ENCODE results near the gene MAX.

DNA sequence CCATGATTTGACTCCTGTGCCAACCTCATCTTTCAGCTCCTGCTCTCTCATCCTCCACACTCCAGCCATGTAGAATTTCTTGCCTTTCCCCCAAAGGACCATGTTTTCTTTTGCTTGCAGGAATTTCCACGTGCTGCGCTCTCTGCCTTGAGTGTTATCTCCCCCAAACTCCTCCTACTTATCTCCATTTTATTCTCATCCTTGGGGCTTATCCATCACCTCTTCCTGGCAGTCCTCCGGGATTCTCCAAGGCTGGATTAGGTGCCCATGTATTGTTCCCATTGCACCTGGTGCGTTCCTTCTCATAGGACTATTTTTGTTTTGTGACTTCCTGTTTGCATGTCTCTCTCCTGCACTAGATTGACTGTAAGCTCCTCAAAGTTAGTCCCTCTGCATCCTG, 7.0 kb upstream of the MAX start:
- TF ChIP-seq EZH2 (IDR thresholded peaks at IDR 0.05; ENCODE audit: low read depth, unreplicated experiment), result no peak
- TF ChIP-seq, protein P1, sequence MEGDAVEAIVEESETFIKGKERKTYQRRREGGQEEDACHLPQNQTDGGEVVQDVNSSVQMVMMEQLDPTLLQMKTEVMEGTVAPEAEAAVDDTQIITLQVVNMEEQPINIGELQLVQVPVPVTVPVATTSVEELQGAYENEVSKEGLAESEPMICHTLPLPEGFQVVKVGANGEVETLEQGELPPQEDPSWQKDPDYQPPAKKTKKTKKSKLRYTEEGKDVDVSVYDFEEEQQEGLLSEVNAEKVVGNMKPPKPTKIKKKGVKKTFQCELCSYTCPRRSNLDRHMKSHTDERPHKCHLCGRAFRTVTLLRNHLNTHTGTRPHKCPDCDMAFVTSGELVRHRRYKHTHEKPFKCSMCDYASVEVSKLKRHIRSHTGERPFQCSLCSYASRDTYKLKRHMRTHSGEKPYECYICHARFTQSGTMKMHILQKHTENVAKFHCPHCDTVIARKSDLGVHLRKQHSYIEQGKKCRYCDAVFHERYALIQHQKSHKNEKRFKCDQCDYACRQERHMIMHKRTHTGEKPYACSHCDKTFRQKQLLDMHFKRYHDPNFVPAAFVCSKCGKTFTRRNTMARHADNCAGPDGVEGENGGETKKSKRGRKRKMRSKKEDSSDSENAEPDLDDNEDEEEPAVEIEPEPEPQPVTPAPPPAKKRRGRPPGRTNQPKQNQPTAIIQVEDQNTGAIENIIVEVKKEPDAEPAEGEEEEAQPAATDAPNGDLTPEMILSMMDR (conservative IDR thresholded peaks at IDR 0.05; ENCODE audit: low read depth in 2 of 2), result no peak
- TF ChIP-seq STAT1 (IDR thresholded peaks at IDR 0.05; ENCODE audit: unreplicated experiment), result no peak
- no peak for TF ChIP-seq CREB1 (CRISPR knock-in tag; IDR thresholded peaks at IDR 0.05; ENCODE audit: low read depth)
- no peak for TF ChIP-seq EZH2phosphoT487 (IDR thresholded peaks at IDR 0.05; ENCODE audit: unreplicated experiment)
- no peak for TF ChIP-seq POLR2AphosphoS5 (IDR thresholded peaks at IDR 0.05; ENCODE audit: low read depth)
- TF ChIP-seq, protein P2, sequence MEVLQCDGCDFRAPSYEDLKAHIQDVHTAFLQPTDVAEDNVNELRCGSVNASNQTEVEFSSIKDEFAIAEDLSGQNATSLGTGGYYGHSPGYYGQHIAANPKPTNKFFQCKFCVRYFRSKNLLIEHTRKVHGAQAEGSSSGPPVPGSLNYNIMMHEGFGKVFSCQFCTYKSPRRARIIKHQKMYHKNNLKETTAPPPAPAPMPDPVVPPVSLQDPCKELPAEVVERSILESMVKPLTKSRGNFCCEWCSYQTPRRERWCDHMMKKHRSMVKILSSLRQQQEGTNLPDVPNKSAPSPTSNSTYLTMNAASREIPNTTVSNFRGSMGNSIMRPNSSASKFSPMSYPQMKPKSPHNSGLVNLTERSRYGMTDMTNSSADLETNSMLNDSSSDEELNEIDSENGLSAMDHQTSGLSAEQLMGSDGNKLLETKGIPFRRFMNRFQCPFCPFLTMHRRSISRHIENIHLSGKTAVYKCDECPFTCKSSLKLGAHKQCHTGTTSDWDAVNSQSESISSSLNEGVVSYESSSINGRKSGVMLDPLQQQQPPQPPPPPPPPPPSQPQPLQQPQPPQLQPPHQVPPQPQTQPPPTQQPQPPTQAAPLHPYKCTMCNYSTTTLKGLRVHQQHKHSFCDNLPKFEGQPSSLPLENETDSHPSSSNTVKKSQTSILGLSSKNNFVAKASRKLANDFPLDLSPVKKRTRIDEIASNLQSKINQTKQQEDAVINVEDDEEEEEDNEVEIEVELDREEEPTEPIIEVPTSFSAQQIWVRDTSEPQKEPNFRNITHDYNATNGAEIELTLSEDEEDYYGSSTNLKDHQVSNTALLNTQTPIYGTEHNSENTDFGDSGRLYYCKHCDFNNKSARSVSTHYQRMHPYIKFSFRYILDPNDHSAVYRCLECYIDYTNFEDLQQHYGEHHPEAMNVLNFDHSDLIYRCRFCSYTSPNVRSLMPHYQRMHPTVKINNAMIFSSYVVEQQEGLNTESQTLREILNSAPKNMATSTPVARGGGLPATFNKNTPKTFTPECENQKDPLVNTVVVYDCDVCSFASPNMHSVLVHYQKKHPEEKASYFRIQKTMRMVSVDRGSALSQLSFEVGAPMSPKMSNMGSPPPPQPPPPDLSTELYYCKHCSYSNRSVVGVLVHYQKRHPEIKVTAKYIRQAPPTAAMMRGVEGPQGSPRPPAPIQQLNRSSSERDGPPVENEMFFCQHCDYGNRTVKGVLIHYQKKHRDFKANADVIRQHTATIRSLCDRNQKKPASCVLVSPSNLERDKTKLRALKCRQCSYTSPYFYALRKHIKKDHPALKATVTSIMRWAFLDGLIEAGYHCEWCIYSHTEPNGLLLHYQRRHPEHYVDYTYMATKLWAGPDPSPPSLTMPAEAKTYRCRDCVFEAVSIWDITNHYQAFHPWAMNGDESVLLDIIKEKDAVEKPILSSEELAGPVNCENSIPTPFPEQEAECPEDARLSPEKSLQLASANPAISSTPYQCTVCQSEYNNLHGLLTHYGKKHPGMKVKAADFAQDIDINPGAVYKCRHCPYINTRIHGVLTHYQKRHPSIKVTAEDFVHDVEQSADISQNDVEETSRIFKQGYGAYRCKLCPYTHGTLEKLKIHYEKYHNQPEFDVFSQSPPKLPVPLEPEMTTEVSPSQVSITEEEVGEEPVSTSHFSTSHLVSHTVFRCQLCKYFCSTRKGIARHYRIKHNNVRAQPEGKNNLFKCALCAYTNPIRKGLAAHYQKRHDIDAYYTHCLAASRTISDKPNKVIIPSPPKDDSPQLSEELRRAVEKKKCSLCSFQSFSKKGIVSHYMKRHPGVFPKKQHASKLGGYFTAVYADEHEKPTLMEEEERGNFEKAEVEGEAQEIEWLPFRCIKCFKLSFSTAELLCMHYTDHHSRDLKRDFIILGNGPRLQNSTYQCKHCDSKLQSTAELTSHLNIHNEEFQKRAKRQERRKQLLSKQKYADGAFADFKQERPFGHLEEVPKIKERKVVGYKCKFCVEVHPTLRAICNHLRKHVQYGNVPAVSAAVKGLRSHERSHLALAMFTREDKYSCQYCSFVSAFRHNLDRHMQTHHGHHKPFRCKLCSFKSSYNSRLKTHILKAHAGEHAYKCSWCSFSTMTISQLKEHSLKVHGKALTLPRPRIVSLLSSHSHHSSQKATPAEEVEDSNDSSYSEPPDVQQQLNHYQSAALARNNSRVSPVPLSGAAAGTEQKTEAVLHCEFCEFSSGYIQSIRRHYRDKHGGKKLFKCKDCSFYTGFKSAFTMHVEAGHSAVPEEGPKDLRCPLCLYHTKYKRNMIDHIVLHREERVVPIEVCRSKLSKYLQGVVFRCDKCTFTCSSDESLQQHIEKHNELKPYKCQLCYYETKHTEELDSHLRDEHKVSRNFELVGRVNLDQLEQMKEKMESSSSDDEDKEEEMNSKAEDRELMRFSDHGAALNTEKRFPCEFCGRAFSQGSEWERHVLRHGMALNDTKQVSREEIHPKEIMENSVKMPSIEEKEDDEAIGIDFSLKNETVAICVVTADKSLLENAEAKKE (CRISPR knock-in tag; IDR thresholded peaks at IDR 0.05), result no peak
- TF ChIP-seq, protein P3, sequence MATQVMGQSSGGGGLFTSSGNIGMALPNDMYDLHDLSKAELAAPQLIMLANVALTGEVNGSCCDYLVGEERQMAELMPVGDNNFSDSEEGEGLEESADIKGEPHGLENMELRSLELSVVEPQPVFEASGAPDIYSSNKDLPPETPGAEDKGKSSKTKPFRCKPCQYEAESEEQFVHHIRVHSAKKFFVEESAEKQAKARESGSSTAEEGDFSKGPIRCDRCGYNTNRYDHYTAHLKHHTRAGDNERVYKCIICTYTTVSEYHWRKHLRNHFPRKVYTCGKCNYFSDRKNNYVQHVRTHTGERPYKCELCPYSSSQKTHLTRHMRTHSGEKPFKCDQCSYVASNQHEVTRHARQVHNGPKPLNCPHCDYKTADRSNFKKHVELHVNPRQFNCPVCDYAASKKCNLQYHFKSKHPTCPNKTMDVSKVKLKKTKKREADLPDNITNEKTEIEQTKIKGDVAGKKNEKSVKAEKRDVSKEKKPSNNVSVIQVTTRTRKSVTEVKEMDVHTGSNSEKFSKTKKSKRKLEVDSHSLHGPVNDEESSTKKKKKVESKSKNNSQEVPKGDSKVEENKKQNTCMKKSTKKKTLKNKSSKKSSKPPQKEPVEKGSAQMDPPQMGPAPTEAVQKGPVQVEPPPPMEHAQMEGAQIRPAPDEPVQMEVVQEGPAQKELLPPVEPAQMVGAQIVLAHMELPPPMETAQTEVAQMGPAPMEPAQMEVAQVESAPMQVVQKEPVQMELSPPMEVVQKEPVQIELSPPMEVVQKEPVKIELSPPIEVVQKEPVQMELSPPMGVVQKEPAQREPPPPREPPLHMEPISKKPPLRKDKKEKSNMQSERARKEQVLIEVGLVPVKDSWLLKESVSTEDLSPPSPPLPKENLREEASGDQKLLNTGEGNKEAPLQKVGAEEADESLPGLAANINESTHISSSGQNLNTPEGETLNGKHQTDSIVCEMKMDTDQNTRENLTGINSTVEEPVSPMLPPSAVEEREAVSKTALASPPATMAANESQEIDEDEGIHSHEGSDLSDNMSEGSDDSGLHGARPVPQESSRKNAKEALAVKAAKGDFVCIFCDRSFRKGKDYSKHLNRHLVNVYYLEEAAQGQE (IDR thresholded peaks at IDR 0.05; ENCODE audit: unreplicated experiment), result no peak
- TF ChIP-seq, protein P4, sequence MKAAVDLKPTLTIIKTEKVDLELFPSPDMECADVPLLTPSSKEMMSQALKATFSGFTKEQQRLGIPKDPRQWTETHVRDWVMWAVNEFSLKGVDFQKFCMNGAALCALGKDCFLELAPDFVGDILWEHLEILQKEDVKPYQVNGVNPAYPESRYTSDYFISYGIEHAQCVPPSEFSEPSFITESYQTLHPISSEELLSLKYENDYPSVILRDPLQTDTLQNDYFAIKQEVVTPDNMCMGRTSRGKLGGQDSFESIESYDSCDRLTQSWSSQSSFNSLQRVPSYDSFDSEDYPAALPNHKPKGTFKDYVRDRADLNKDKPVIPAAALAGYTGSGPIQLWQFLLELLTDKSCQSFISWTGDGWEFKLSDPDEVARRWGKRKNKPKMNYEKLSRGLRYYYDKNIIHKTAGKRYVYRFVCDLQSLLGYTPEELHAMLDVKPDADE (IDR thresholded peaks at IDR 0.05), result no peak
- no peak for TF ChIP-seq NANOG (IDR thresholded peaks at IDR 0.05; ENCODE audit: borderline replicate concordance)
- no peak for TF ChIP-seq JUNB (IDR thresholded peaks at IDR 0.05; ENCODE audit: unreplicated experiment)

Measured in GM23338 (cell line).